Astrocyte (in vitro differentiated cells and primary cell): Measurements from ENCODE around the gene IL1R1. TPM values are rescaled to one million over a fixed set of nuclear protein-coding genes. Genes with fewer than 3 reads are reported as not detected.
A peak's percentile ranks its signal among the peaks of the same experiment; 100 is the strongest.

Source experiments
- DNase-seq: peaks from one replicate; pipeline ENCODE4 v3.0.0-alpha.2; 2010; ENCODE audit warnings: low read depth
- FAIRE-seq: peaks from 2 replicates; lab custom pipeline; 2011; peaks lifted over from hg19 to GRCh38; lab: Jason Lieb, UNC
- H2AFZ ChIP-seq: 2 replicates; pipeline ENCODE4 v1.6.0; 2012; ENCODE audit warnings: low read depth, low read length, inconsistent platforms
- H3K27ac ChIP-seq: 2 replicates; pipeline ENCODE4 v1.5.1; 2011; ENCODE audit warnings: low read depth, low read length, inconsistent platforms
- H3K27me3 ChIP-seq: 2 replicates; pipeline ENCODE4 v1.6.0; 2011; ENCODE audit warnings: low read length, inconsistent platforms; ENCODE audit not compliant: insufficient read depth
- H3K36me3 ChIP-seq: 2 replicates; pipeline ENCODE4 v1.5.1; 2011; ENCODE audit warnings: low read length, inconsistent platforms; ENCODE audit not compliant: insufficient read depth
- H3K4me1 ChIP-seq: 2 replicates; pipeline ENCODE4 v1.5.1; 2011; ENCODE audit warnings: low read length, inconsistent platforms; ENCODE audit not compliant: insufficient read depth
- H3K4me2 ChIP-seq: 2 replicates; pipeline ENCODE4 v1.6.0; 2012; ENCODE audit warnings: low read length, inconsistent platforms
- H3K4me3 ChIP-seq: 2 replicates; pipeline ENCODE4 v1.5.1; 2011; ENCODE audit warnings: low read depth, mild to moderate bottlenecking, low read length, inconsistent platforms; ENCODE audit not compliant: insufficient read depth
- H3K79me2 ChIP-seq: 2 replicates; pipeline ENCODE4 v1.6.0; 2012; ENCODE audit warnings: mild to moderate bottlenecking, low read length, inconsistent platforms; ENCODE audit not compliant: insufficient read depth
- H3K9ac ChIP-seq: 2 replicates; pipeline ENCODE4 v1.6.0; 2012; ENCODE audit warnings: mild to moderate bottlenecking, low read length, inconsistent platforms
- H3K9me3 ChIP-seq: 2 replicates; pipeline ENCODE4 v1.5.1; 2012; ENCODE audit warnings: low read depth, mild to moderate bottlenecking, low read length, inconsistent platforms; ENCODE audit not compliant: insufficient read depth
- H4K20me1 ChIP-seq: 2 replicates; pipeline ENCODE4 v1.6.0; 2012; ENCODE audit warnings: low read length, inconsistent platforms; ENCODE audit not compliant: insufficient read depth
- H3K27ac Mint-ChIP-seq: one replicate; pipeline ENCODE4 v1.8.0; 2021; ENCODE audit warnings: mild to moderate bottlenecking, mixed read lengths; ENCODE audit not compliant: unreplicated experiment
- H3K27me3 Mint-ChIP-seq: one replicate; pipeline ENCODE4 v1.8.0; 2021; ENCODE audit warnings: low read depth, mixed read lengths; ENCODE audit not compliant: unreplicated experiment
- H3K36me3 Mint-ChIP-seq: one replicate; pipeline ENCODE4 v1.8.0; 2021; ENCODE audit warnings: low read depth, mixed read lengths; ENCODE audit not compliant: unreplicated experiment
- H3K4me1 Mint-ChIP-seq: one replicate; pipeline ENCODE4 v1.8.0; 2021; ENCODE audit warnings: low read depth, mixed read lengths; ENCODE audit not compliant: unreplicated experiment
- H3K4me3 Mint-ChIP-seq: one replicate; pipeline ENCODE4 v1.8.0; 2021; ENCODE audit warnings: mild to moderate bottlenecking, moderate library complexity, mixed read lengths; ENCODE audit not compliant: unreplicated experiment
- H3K9me3 Mint-ChIP-seq: one replicate; pipeline ENCODE4 v1.8.0; 2021; ENCODE audit warnings: mild to moderate bottlenecking, mixed read lengths; ENCODE audit not compliant: unreplicated experiment
- EZH2 ChIP-seq: IDR thresholded peaks from 2 replicates; pipeline ENCODE4 v1.6.1; 2012; ENCODE audit warnings: mild to moderate bottlenecking, low read length, inconsistent platforms; ENCODE audit not compliant: insufficient read depth
- total RNA-seq: library from RNA; stranded (reverse); gene quantifications from 2 replicates; pipeline ENCODE4 v1.2.1, GENCODE V29; 2021
- TF ChIP-seq, protein P1 (sequence below): IDR thresholded peaks from 2 replicates; pipeline ENCODE4 v1.5.1; 2011; ENCODE audit warnings: low read depth, mild to moderate bottlenecking, inconsistent platforms, low read length, moderate library complexity; ENCODE audit not compliant: insufficient read depth

IL1R1 gene
- total RNA-seq, 1 donor from 2014 or later = 7.5 TPM

DNA sequence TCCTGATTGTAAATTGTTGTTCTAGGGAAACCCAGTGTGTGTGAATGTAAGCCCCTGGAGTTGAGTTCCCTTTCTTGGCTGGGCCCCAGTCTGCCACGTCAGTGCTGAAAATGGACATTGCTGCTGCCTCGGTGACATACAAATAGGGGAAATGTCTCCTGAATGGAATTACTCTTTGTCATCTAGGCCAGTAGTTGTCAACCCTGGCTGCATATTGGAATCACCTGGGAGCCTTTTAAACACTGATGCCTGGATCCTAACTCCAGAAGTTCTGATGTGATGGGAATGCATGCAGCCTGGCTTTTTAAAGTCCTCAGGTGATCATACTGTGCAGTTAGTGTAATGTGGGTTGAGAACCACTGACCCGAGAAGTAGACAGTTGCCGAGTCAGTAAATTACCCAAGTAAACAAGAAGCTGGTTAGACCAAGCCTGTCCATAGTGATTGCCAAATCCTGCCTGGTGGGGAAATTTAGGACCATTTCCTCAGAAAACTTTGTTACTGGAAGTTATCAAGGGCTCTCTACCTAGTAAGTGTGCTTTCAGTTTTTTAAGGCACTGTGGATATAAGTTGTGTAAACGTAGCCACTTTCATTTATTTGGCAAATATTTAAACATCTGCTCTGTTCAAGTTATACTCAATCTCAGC is 27.6 kb upstream of the IL1R1 start:
- Histone ChIP-seq H3K27ac (peak overlapping the region; percentile 98), H3K79me2 (no peaks in the 10 kb centered on the region), H3K36me3 (no peaks in the 10 kb centered on the region), H2AFZ (no peak overlapping the region), H3K4me3 (no peak overlapping the region), H3K9ac (peak overlapping the region; percentile 81), H3K27me3 (no peaks in the 10 kb centered on the region), H3K9me3 (no peaks in the 10 kb centered on the region), H4K20me1 (no peaks in the 10 kb centered on the region), H3K4me1 (peaks cover 26% of the 10 kb centered on the region), H3K4me2 (peak overlapping the region; percentile 69)
- Mint-ChIP-seq H3K27ac (peak overlapping the region; percentile 91), H3K36me3 (no peaks in the 10 kb centered on the region), H3K9me3 (peaks cover 3% of the 10 kb centered on the region), H3K27me3 (no peaks in the 10 kb centered on the region), H3K4me3 (peak overlapping the region; percentile 9), H3K4me1 (peaks cover 37% of the 10 kb centered on the region)
- FAIRE-seq (peak; percentile 41), DNase-seq (peak; percentile 90)
- TF ChIP-seq EZH2 = no peak
- TF ChIP-seq, protein P1, sequence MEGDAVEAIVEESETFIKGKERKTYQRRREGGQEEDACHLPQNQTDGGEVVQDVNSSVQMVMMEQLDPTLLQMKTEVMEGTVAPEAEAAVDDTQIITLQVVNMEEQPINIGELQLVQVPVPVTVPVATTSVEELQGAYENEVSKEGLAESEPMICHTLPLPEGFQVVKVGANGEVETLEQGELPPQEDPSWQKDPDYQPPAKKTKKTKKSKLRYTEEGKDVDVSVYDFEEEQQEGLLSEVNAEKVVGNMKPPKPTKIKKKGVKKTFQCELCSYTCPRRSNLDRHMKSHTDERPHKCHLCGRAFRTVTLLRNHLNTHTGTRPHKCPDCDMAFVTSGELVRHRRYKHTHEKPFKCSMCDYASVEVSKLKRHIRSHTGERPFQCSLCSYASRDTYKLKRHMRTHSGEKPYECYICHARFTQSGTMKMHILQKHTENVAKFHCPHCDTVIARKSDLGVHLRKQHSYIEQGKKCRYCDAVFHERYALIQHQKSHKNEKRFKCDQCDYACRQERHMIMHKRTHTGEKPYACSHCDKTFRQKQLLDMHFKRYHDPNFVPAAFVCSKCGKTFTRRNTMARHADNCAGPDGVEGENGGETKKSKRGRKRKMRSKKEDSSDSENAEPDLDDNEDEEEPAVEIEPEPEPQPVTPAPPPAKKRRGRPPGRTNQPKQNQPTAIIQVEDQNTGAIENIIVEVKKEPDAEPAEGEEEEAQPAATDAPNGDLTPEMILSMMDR = no peak

DNA sequence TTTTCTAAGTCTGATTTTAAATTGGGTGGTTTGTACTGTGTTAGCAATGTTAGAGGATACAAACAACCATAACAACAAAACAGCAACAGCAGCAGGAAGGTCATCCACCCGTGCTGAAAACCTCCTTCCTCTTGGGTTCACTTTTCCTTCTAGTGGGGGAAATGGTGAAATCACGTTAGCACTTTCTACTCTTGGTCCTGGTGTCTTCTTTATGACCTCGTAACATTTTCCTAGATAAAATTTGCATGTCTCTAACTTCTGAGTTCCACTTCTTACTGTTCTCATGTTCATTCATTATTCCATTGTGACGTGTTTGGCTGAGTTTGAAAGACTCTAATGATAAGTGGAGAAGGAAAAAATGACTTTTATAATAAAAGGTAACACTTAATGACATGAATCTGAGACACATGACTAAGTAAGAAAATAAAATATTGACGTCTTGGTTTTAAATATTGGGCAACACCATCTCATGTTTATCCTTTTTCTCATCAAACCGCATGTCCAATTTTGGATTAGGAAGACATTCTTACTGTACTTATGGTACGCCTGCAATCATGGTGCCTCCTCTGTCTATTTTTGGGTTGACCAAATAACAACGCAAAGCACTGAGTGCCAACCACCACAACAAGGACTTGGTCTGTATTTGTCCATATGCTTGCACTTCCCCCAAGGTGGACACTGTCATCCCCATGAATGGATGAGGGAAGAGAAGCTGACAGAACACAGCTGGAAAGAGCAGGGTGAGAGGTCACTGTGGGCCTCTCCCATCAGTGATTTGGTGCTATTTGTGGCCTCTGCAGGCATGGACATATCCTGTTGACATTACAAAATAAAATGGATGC is 25.7 kb upstream of the IL1R1 start:
- DNase-seq = peak; percentile 45
- H3K27ac Mint-ChIP-seq = no peak overlapping the region
- no peaks in the 10 kb centered on the region for H3K36me3 ChIP-seq

DNA sequence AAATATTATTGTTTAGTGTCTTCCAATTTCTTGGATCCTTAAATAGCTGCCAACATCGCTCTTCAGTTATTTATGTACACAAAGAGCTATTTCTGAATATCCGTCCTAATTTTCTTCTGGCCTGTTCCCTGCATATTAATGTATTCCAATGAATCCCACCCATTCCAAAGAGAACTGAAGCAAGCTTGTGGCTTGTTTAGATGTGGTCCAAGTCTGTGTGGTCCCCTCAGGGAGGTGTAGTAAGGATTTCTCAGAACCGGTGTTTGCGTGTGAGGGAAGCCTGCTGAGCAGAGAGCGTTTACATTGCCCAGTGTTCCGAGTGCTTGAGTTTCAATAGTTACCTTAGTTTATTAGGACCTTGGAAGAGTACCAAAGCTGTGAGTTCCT is 25.1 kb upstream of the IL1R1 start:
- no peaks in the 10 kb centered on the region for H3K9me3 ChIP-seq
- no peaks in the 10 kb centered on the region for H3K27me3 Mint-ChIP-seq
- peaks cover 3% of the 10 kb centered on the region for H3K9me3 Mint-ChIP-seq
- H3K79me2 ChIP-seq = no peaks in the 10 kb centered on the region
- H3K4me3 ChIP-seq = no peak overlapping the region
- H3K4me1 ChIP-seq = peaks cover 38% of the 10 kb centered on the region
- H3K36me3 ChIP-seq = no peaks in the 10 kb centered on the region
- H3K4me2 ChIP-seq = no peak overlapping the region
- DNase-seq (no peak), FAIRE-seq (no peak)
- no peak overlapping the region for H3K27ac Mint-ChIP-seq
- H3K27ac ChIP-seq = no peak overlapping the region
- no peak overlapping the region for H2AFZ ChIP-seq
- H3K27me3 ChIP-seq = no peaks in the 10 kb centered on the region
- no peak for TF ChIP-seq EZH2
- TF ChIP-seq, protein P1 = no peak
- no peaks in the 10 kb centered on the region for H3K36me3 Mint-ChIP-seq
- peaks cover 40% of the 10 kb centered on the region for H3K4me1 Mint-ChIP-seq
- no peaks in the 10 kb centered on the region for H4K20me1 ChIP-seq
- H3K9ac ChIP-seq = no peak overlapping the region
- H3K4me3 Mint-ChIP-seq = no peak overlapping the region

More for the DNA sequence above, 25.7 kb upstream of the IL1R1 start:
- H3K9ac ChIP-seq = no peak overlapping the region
- FAIRE-seq = no peak
- no peaks in the 10 kb centered on the region for H3K9me3 ChIP-seq
- H3K27me3 ChIP-seq = no peaks in the 10 kb centered on the region
- no peak overlapping the region for H3K27ac ChIP-seq
- no peak overlapping the region for H3K4me3 Mint-ChIP-seq
- H4K20me1 ChIP-seq = no peaks in the 10 kb centered on the region
- H3K79me2 ChIP-seq = no peaks in the 10 kb centered on the region
- H3K4me1 Mint-ChIP-seq = peaks cover 40% of the 10 kb centered on the region
- H3K9me3 Mint-ChIP-seq = peaks cover 3% of the 10 kb centered on the region
- no peak overlapping the region for H3K4me2 ChIP-seq
- H3K4me1 ChIP-seq = peaks cover 33% of the 10 kb centered on the region
- no peaks in the 10 kb centered on the region for H3K27me3 Mint-ChIP-seq
- no peak overlapping the region for H2AFZ ChIP-seq
- H3K36me3 Mint-ChIP-seq = no peaks in the 10 kb centered on the region
- no peak for TF ChIP-seq EZH2
- no peak overlapping the region for H3K4me3 ChIP-seq
